H1 (cell line): Measurements from ENCODE around the gene LRRC23. TPM values are rescaled to one million over a fixed set of nuclear protein-coding genes. Genes with fewer than 3 reads are reported as not detected.

Source experiments
- BRCA1 ChIP-seq: IDR thresholded peaks from 2 replicates; pipeline ENCODE4 v1.6.1; 2012; ENCODE audit warnings: low read depth, low read length, improper control_type of control experiment
- CBX5 ChIP-seq: fragments of 300-800, 300-1000 bp; sonication (generic); IDR thresholded peaks from 2 replicates; pipeline ENCODE4 v1.7.1; 2016; ENCODE audit warnings: antibody characterized with exemption, low read length, low read depth
- CEBPB ChIP-seq: IDR thresholded peaks from 2 replicates; pipeline ENCODE4 v1.6.1; 2012; ENCODE audit warnings: low read depth, low read length
- E2F6 ChIP-seq: IDR thresholded peaks from 2 replicates; pipeline ENCODE4 v1.6.1; 2012; ENCODE audit warnings: inconsistent platforms
- EGR1 ChIP-seq: IDR thresholded peaks from 2 replicates; pipeline ENCODE4 v1.6.1; 2011; ENCODE audit warnings: low read depth, low read length, borderline replicate concordance
- EP300 ChIP-seq, 2 experiments: IDR thresholded peaks; 1 replicate in 1 of 2; 2 replicates in 1 of 2; pipeline ENCODE4 v1.6.1; 2011 to 2012; ENCODE audit warnings: low read depth in 2 of 2, low read length in 2 of 2, mild to moderate bottlenecking in 2 of 2, borderline replicate concordance in 1 of 2, inconsistent platforms in 1 of 2, moderate library complexity in 1 of 2
- JUN ChIP-seq: IDR thresholded peaks from 2 replicates; pipeline ENCODE4 v1.6.1; 2011; ENCODE audit warnings: low read depth, mild to moderate bottlenecking, improper control_type of control experiment, low read length
- JUND ChIP-seq: IDR thresholded peaks from 2 replicates; pipeline ENCODE4 v1.6.1; 2011; ENCODE audit warnings: mild to moderate bottlenecking, improper control_type of control experiment, low read length
- KDM1A ChIP-seq: fragments of 200-600, 300-600 bp; sonication (generic); IDR thresholded peaks from 2 replicates; pipeline ENCODE4 v1.7.1; 2016; ENCODE audit warnings: mild to moderate bottlenecking, low read length, borderline replicate concordance
- MAFK ChIP-seq: IDR thresholded peaks from 2 replicates; pipeline ENCODE4 v1.6.1; 2012; ENCODE audit warnings: low read depth, mild to moderate bottlenecking, improper control_type of control experiment, low read length
- MAX ChIP-seq: IDR thresholded peaks from 2 replicates; pipeline ENCODE4 v1.6.1; 2012; ENCODE audit warnings: inconsistent platforms
- NANOG ChIP-seq: IDR thresholded peaks from 2 replicates; pipeline ENCODE4 v1.6.1; 2011; ENCODE audit warnings: low read length, low read depth, mild to moderate bottlenecking, inconsistent platforms; ENCODE audit not compliant: insufficient read depth, poor library complexity, severe bottlenecking
- PHF8 ChIP-seq: fragments of 200-600 bp; sonication (generic); conservative IDR thresholded peaks from 2 replicates; pipeline ENCODE4 v1.7.1; 2012; ENCODE audit warnings: low read depth, mild to moderate bottlenecking, inconsistent platforms, low read length, moderate library complexity
- POLR2AphosphoS5 ChIP-seq: IDR thresholded peaks from 2 replicates; pipeline ENCODE4 v1.6.1; 2011; ENCODE audit warnings: low read depth, low read length
- SP4 ChIP-seq: IDR thresholded peaks from 2 replicates; pipeline ENCODE4 v1.6.1; 2012; ENCODE audit warnings: low read length, inconsistent platforms
- TAF7 ChIP-seq: optimal IDR thresholded peaks from 2 replicates; pipeline ENCODE3; 2011; ENCODE audit warnings: low read depth, mild to moderate bottlenecking, inconsistent platforms, low read length, moderate library complexity, borderline replicate concordance
- TEAD4 ChIP-seq: IDR thresholded peaks from 2 replicates; pipeline ENCODE4 v1.6.1; 2012; ENCODE audit warnings: low read depth, low read length, inconsistent platforms, mixed read lengths
- USF2 ChIP-seq: IDR thresholded peaks from 2 replicates; pipeline ENCODE4 v1.6.1; 2011; ENCODE audit warnings: low read length, improper control_type of control experiment
- polyA plus RNA-seq, 7 experiments: library from polyadenylated mRNA; depleted of rRNA in 3 of 7; stranded (reverse) in 5 of 7; unstranded in 2 of 7; fragments of >200 nt in 5 of 7; fragments of 200-250 nt in 2 of 7; gene quantifications; 1 replicate in 5 of 7; 2 replicates in 1 of 7; 4 replicates in 1 of 7; pipeline versions ENCODE4 v1.2.1 to v1.2.3, GENCODE V29; 2011 to 2013; ENCODE audit warnings: missing spikeins in 2 of 7, mixed read lengths in 2 of 7
- total RNA-seq: library from RNA; stranded (reverse); fragmentation: NEBNext Ultra II Directional; extraction: Animal tissue kit (Norgen Biotek cat#: 25700); gene quantifications from 2 replicates; pipeline ENCODE4 v1.2.1, GENCODE V29; 2021
- TF ChIP-seq, protein P1 (sequence below): IDR thresholded peaks from 2 replicates; pipeline ENCODE4 v1.6.1; 2012; ENCODE audit warnings: low read length, inconsistent platforms

Gene LRRC23
- total and polyA plus RNA-seq, 2 of the 8 experiments (the other 6 are each of a cell fraction or from before 2014, with no cell fraction given) = 2.5 to 3.6 TPM

DNA sequence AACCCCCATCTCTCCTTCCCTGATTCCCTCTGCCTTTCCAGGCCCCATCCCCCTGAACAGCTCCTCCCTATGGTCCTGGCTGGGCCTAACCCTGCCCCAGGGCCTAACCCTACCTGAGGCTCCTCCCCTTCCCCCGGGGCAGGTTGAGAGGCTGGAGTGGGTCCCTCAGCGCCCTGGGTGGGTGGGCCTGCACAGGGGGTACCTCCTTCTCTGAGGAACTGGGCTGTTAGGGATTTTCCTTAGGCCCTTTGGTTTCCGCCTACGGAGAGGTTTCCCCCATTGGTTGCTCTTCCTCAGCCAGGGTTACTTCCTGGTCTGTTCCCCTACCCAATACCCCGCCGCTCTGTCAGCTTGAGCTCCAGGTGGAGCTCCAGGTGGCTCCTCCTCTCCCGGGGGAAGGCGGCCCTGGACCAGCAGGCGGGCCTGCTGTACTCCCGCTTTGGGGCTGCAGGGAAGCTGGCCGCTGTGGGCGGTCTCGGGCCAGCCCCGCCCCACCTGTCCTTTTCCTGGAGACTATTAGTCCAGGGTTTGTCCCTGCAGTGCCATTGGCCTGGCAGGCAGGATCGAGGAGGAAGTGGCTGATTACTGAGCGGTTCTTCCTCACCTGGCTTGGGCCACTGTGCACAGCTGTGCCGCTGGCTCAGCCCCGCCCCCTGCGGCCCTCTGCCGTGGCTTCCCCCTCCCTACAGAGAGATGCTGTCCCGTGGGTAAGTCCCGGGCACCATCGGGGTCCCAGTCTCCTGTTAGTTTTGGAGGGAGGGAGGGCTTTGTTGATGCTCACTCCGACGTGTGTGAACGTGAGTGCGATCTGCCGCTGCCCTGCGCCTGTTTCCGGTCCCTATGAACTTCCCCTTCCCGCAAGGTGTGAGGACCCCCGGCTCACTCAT is 41.7 kb downstream of the LRRC23 start (continued):
- TF ChIP-seq E2F6 = 0 out of 2 replicates have a peak, but pooled peaks have one; percentile 20
- no peak for TF ChIP-seq KDM1A
- TF ChIP-seq CEBPB = no peak
- TF ChIP-seq TAF7 = peak; percentile 36
- 0 out of 2 replicates have a peak, but pooled peaks have one; percentile 33 for TF ChIP-seq MAX
- no peak for TF ChIP-seq BRCA1
- TF ChIP-seq, protein P1, sequence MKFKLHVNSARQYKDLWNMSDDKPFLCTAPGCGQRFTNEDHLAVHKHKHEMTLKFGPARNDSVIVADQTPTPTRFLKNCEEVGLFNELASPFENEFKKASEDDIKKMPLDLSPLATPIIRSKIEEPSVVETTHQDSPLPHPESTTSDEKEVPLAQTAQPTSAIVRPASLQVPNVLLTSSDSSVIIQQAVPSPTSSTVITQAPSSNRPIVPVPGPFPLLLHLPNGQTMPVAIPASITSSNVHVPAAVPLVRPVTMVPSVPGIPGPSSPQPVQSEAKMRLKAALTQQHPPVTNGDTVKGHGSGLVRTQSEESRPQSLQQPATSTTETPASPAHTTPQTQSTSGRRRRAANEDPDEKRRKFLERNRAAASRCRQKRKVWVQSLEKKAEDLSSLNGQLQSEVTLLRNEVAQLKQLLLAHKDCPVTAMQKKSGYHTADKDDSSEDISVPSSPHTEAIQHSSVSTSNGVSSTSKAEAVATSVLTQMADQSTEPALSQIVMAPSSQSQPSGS = 0 out of 2 replicates have a peak, but pooled peaks have one; percentile 65
- TF ChIP-seq SP4 = no peak
- TF ChIP-seq JUND = no peak
- no peak for TF ChIP-seq CBX5
- no peak for TF ChIP-seq EP300 (IDR thresholded peaks at IDR 0.05; ENCODE audit: borderline replicate concordance in 1 of 2, low read depth in 2 of 2, low read length in 2 of 2)
- peak; percentile 55 for TF ChIP-seq POLR2AphosphoS5
- no peak for TF ChIP-seq NANOG
- TF ChIP-seq TEAD4 = no peak
- no peak for TF ChIP-seq JUN
- TF ChIP-seq EGR1 = peak; percentile 22; the same call in 1 of the 2 replicates
- TF ChIP-seq USF2 = no peak
- peak; percentile 49; the same call in 1 of the 2 replicates for TF ChIP-seq PHF8
- no peak for TF ChIP-seq MAFK
